ENCODE data around the gene NLRP1. TPM values are rescaled to one million over a fixed set of nuclear protein-coding genes. Genes with fewer than 3 reads are reported as not detected.

The NLRP1 gene
- total RNA-seq (2014; rRNA removed; shearing (Covaris generic)), result 2.5 and 3.2 TPM in 2 replicates

DNA sequence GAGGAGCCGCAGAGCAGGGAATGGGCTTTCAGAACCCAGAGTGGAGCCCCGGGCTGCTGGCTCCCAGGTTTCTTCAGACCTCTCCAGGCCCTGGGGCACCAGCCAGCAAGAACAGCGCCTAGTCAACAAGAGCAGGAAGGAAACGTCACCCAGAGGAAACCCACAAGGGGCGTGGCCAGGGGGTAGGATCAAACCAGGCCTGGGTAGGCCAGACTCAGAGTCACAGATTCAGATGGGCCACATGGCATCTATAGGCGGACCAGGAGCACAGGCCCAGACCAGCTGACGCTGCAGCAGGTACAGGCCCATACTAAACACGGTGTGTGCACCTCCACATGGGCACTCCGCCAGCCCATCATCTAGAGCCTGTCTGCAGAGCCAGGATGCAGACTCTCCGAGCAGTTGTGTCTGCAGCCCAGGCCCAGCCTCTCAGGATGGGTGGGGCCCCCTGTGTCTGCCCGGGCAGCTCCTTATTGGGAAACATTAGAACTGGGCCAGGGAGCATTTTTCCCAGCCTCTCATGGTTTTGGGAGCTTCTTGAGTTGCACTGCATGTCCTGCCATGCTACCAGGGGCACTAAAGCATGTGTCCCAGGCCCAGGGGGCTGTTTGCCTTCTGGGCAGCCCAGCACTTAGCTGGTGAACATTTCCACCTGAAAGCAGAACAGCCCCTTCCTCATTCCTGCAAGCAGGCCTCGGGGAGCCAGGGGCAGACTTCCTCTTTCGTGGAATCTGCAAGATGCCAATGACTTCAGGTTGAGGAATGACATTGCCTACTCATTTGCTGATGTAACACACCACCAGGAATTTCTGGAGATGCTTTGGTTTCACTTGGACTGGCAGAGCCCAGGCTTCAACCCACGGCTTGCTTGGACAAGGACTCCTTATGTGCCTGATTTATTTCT, at the start of gene NLRP1:
NLRP1 (minus strand) TSS at position 127 of the 904 bp plus-strand sequence. CDS start 552 bp downstream, outside the sequence.
- H3K4me3 ChIP-seq (ENCODE audit: insufficient read depth, low read depth, low read length), result no peak within 1 kb of the TSS
- no peaks in the 10 kb centered on the region for H3K36me3 ChIP-seq (replicated peaks; ENCODE audit: control insufficient read depth, insufficient read depth, low read length)
- DNase-seq, result no peak
- H3K27me3 ChIP-seq (ENCODE audit: control insufficient read depth, insufficient read depth, low read length), result no peaks in the 10 kb centered on the region

DNA sequence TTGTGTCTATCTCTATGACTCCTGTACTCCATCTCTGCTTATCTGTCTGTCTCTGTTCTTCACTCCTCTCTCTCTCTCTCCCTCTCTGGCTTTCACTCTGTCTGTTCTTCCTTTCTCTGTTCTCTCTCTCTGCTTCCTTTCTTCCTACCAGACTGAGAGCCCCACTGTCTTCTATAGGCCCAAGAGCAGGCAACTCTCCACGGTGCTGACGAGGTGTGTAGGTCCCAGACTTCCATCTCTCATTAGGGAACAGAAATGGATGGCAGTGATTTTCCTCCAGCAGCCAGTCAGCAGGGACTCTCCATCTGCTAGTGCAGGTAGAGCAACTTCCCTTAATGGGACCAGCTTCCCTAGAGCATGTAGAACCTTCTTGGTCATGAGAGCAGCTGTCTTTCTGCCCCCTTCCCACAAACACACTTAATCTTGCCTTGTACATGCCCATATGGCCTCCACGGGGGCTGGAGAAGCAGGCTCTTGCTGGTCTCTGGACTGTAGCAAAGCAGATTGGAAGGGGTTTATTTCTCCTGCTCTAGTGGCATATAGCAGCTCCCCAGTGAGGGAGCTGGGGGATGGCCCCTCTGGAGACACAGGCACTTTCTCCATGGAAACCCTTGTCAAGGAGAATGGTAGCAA, 47.8 kb upstream of the NLRP1 start:
- H3K4me3 ChIP-seq (ENCODE audit: insufficient read depth, low read depth, low read length), result no peak overlapping the region
- no peaks in the 10 kb centered on the region for H3K36me3 ChIP-seq (replicated peaks; ENCODE audit: control insufficient read depth, insufficient read depth, low read length)
- peak; percentile 14 for DNase-seq
- H3K27me3 ChIP-seq (ENCODE audit: control insufficient read depth, insufficient read depth, low read length), result no peaks in the 10 kb centered on the region

- H3K27me3 ChIP-seq (ENCODE audit: control insufficient read depth, insufficient read depth, low read length), result no peaks in the 10 kb centered on the region
- no peak overlapping the region for H3K4me3 ChIP-seq (ENCODE audit: insufficient read depth, low read depth, low read length)
- H3K36me3 ChIP-seq (replicated peaks; ENCODE audit: control insufficient read depth, insufficient read depth, low read length), result no peaks in the 10 kb centered on the region
- DNase-seq, result no peak
Observed at GRCh38 chr17:5630434-5630833, 46.1 kb upstream of the NLRP1 start.

DNA sequence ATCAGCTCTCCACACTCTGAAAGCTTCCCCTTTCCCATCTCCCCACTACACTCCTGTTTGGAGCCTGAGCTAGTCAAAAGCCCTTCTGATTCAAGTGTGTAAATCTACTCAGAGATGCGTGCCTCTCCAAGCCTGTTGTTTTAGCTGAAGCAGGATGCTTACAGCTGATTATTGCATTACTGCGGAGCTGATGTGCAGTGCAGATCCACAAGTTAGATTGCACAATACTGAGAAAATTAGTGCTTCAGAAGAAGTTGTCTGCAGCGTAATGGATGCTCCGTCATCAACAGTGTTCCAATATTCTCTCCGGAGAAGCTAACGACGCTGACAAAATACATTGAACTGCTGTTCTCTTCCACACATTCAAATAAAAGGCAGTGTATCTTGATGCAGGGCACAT, 44.8 kb upstream of the NLRP1 start:
- Histone ChIP-seq H3K27me3 (ENCODE audit: control insufficient read depth, insufficient read depth, low read length) (no peaks in the 10 kb centered on the region), H3K4me3 (ENCODE audit: insufficient read depth, low read depth, low read length) (no peak overlapping the region), H3K36me3 (replicated peaks; ENCODE audit: control insufficient read depth, insufficient read depth, low read length) (no peaks in the 10 kb centered on the region)
- no peak for DNase-seq

GRCh38 chr17:5628262-5628661, 44.0 kb upstream of the NLRP1 start:
- Histone ChIP-seq H3K27me3 (ENCODE audit: control insufficient read depth, insufficient read depth, low read length) (no peaks in the 10 kb centered on the region), H3K36me3 (replicated peaks; ENCODE audit: control insufficient read depth, insufficient read depth, low read length) (no peaks in the 10 kb centered on the region), H3K4me3 (ENCODE audit: insufficient read depth, low read depth, low read length) (no peak overlapping the region)
- no peak for DNase-seq

DNA sequence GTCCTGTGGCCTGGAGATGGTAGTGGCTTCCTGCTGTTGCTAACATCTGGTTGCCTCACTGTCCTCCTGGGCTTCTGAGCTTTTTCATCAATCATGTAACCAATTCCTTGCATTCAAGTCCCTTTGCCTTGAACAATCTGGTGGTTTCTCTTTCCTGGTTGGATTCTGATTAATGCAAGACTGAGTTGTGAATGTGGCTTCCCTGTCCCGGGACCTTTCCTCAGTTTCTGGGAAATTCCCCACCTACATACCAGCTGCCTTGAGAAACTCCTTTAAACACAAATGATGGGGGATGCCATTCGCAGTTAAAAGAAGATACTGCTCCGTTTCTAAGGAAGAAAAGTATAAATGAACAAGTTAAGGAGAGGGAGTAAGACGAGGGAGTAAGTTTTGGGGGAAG, 39.9 kb upstream of the NLRP1 start:
- Histone ChIP-seq H3K36me3 (replicated peaks; ENCODE audit: control insufficient read depth, insufficient read depth, low read length) (no peaks in the 10 kb centered on the region), H3K27me3 (ENCODE audit: control insufficient read depth, insufficient read depth, low read length) (no peaks in the 10 kb centered on the region), H3K4me3 (ENCODE audit: insufficient read depth, low read depth, low read length) (no peak overlapping the region)
- no peak for DNase-seq

DNA sequence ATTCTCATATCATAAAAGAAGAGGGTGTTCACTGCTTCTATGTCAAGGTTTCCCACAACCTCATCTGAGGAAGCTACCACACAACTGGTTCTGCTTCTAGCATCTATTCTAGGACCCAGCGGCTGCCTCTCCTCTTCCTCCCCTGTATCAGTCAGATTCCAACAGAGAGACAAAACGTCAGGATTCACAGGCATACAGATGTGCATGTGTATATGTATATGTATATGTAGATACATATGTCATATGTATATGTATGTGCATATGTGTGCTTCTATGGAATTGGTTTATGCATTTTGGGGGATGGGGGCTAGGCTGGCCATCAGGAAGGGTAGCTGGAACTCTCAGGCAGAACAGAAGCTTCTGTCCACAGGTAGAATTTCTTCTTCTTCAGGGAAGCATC, 37.4 kb upstream of the NLRP1 start:
- no peaks in the 10 kb centered on the region for H3K36me3 ChIP-seq (replicated peaks; ENCODE audit: control insufficient read depth, insufficient read depth, low read length)
- DNase-seq, result no peak
- H3K4me3 ChIP-seq (ENCODE audit: insufficient read depth, low read depth, low read length), result no peak overlapping the region
- H3K27me3 ChIP-seq (ENCODE audit: control insufficient read depth, insufficient read depth, low read length), result no peaks in the 10 kb centered on the region

GRCh38 chr17:5621026-5621425, 36.7 kb upstream of the NLRP1 start:
- Histone ChIP-seq H3K27me3 (ENCODE audit: control insufficient read depth, insufficient read depth, low read length) (no peaks in the 10 kb centered on the region), H3K36me3 (replicated peaks; ENCODE audit: control insufficient read depth, insufficient read depth, low read length) (no peaks in the 10 kb centered on the region), H3K4me3 (ENCODE audit: insufficient read depth, low read depth, low read length) (no peak overlapping the region)
- DNase-seq, result no peak

- Histone ChIP-seq H3K36me3 (replicated peaks; ENCODE audit: control insufficient read depth, insufficient read depth, low read length) (no peaks in the 10 kb centered on the region), H3K27me3 (ENCODE audit: control insufficient read depth, insufficient read depth, low read length) (no peaks in the 10 kb centered on the region), H3K4me3 (ENCODE audit: insufficient read depth, low read depth, low read length) (no peak overlapping the region)
- DNase-seq, result no peak
Observed at GRCh38 chr17:5619088-5619740, 34.9 kb upstream of the NLRP1 start.

- Histone ChIP-seq H3K36me3 (replicated peaks; ENCODE audit: control insufficient read depth, insufficient read depth, low read length) (no peaks in the 10 kb centered on the region), H3K27me3 (ENCODE audit: control insufficient read depth, insufficient read depth, low read length) (no peaks in the 10 kb centered on the region), H3K4me3 (ENCODE audit: insufficient read depth, low read depth, low read length) (no peak overlapping the region)
- DNase-seq, result no peak
Observed at GRCh38 chr17:5618476-5618875, 34.2 kb upstream of the NLRP1 start.

GRCh38 chr17:5615476-5615875, 31.2 kb upstream of the NLRP1 start:
- no peaks in the 10 kb centered on the region for H3K27me3 ChIP-seq (ENCODE audit: control insufficient read depth, insufficient read depth, low read length)
- H3K36me3 ChIP-seq (replicated peaks; ENCODE audit: control insufficient read depth, insufficient read depth, low read length), result no peaks in the 10 kb centered on the region
- DNase-seq, result no peak
- no peak overlapping the region for H3K4me3 ChIP-seq (ENCODE audit: insufficient read depth, low read depth, low read length)

- DNase-seq, result no peak
- no peak overlapping the region for H3K4me3 ChIP-seq (ENCODE audit: insufficient read depth, low read depth, low read length)
- no peaks in the 10 kb centered on the region for H3K36me3 ChIP-seq (replicated peaks; ENCODE audit: control insufficient read depth, insufficient read depth, low read length)
- H3K27me3 ChIP-seq (ENCODE audit: control insufficient read depth, insufficient read depth, low read length), result no peaks in the 10 kb centered on the region
Observed at GRCh38 chr17:5610956-5611355, 26.6 kb upstream of the NLRP1 start.

DNA sequence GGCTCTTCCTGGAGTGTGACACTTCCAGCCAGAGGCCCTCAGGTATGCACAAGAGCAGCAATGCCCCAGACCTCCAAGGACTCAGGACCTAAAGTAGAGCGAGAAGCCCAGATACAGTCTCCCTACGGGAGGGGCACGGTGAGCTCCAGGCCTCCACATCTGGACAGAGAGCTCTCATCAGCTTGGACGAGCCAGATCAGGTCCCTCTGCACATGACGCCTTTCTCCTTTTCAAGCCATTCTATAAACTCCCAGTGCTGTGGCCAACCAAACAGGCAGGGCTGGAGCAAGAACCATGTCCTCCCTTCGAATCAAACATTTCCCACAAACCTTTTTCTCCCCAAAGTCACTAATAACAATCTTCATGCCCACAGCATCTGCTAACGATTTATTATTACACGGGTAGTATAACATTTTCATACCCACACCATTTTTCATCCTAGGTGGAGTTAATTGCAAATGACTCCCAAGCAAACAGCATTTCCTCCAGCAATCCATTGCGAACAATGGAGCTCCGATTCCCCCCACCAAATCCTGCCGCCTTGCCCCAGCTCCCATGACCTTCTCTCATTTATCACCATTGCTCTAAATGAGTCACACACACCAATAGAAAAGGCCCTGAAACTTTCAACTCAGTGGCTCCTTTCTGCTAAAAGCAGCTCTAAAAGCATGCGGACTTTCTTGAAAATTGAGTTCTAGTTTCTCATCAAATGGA, 24.2 kb upstream of the NLRP1 start:
- H3K4me3 ChIP-seq (ENCODE audit: insufficient read depth, low read depth, low read length), result no peak overlapping the region
- no peaks in the 10 kb centered on the region for H3K27me3 ChIP-seq (ENCODE audit: control insufficient read depth, insufficient read depth, low read length)
- DNase-seq, result no peak
- no peaks in the 10 kb centered on the region for H3K36me3 ChIP-seq (replicated peaks; ENCODE audit: control insufficient read depth, insufficient read depth, low read length)

DNA sequence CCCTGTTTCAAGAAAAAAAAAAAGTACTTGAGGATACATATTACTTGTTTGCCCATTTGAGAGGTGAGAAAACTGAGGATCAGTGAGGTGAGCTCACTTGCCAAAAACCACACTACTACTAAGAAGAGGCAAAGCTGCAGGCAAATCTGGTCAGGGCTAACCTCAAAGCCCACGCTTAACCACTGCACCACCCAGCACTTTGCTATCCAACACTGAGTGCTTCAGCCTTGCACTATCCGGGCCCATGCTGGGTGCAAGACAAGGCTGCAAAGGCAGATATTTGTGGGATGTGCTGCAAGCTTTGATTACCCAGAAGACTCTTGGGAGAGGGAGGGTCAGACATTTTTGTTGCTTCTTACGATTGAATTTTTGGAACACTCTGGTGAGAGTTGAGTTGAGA, 23.6 kb upstream of the NLRP1 start:
- Histone ChIP-seq H3K27me3 (ENCODE audit: control insufficient read depth, insufficient read depth, low read length) (no peaks in the 10 kb centered on the region), H3K4me3 (ENCODE audit: insufficient read depth, low read depth, low read length) (no peak overlapping the region), H3K36me3 (replicated peaks; ENCODE audit: control insufficient read depth, insufficient read depth, low read length) (no peaks in the 10 kb centered on the region)
- no peak for DNase-seq

Data from H7 (cell line).